ENCODE data around the gene RADX.

The RADX gene

GRCh38 chrX:106611679-106612392 is at the start of gene RADX:
Gene RADX (plus strand): TSS chrX:106611978. CDS start chrX:106612081, 103 bp downstream.
- DNase-seq (ENCODE audit: insufficient read length, low spot score) (peak; percentile 7), FAIRE-seq (no peak)
- TF ChIP-seq POLR2A (IDR thresholded peaks at IDR 0.05; ENCODE audit: low read depth, low read length) = no peak

- FAIRE-seq (no peak), DNase-seq (ENCODE audit: insufficient read length, low spot score) (no peak)
- no peak for TF ChIP-seq POLR2A (IDR thresholded peaks at IDR 0.05; ENCODE audit: low read depth, low read length)
Observed at GRCh38 chrX:106564986-106565385, 46.8 kb upstream of the RADX start.

GRCh38 chrX:106566362-106566761 is 45.4 kb upstream of the RADX start:
- DNase-seq (ENCODE audit: insufficient read length, low spot score) (no peak), FAIRE-seq (no peak)
- no peak for TF ChIP-seq POLR2A (IDR thresholded peaks at IDR 0.05; ENCODE audit: low read depth, low read length)

- no peak for TF ChIP-seq POLR2A (IDR thresholded peaks at IDR 0.05; ENCODE audit: low read depth, low read length)
- DNase-seq (ENCODE audit: insufficient read length, low spot score) = no peak
- FAIRE-seq = no peak
Observed at GRCh38 chrX:106581856-106582255, 29.9 kb upstream of the RADX start.

GRCh38 chrX:106585478-106585877 is 26.3 kb upstream of the RADX start:
- TF ChIP-seq POLR2A (IDR thresholded peaks at IDR 0.05; ENCODE audit: low read depth, low read length) = no peak
- FAIRE-seq = no peak
- DNase-seq (ENCODE audit: insufficient read length, low spot score) = no peak

GRCh38 chrX:106588801-106589200 is 23.0 kb upstream of the RADX start:
- no peak for TF ChIP-seq POLR2A (IDR thresholded peaks at IDR 0.05; ENCODE audit: low read depth, low read length)
- no peak for FAIRE-seq
- no peak for DNase-seq (ENCODE audit: insufficient read length, low spot score)

GRCh38 chrX:106599411-106599810 is 12.4 kb upstream of the RADX start:
- no peak for FAIRE-seq
- no peak for DNase-seq (ENCODE audit: insufficient read length, low spot score)
- TF ChIP-seq POLR2A (IDR thresholded peaks at IDR 0.05; ENCODE audit: low read depth, low read length) = no peak

- no peak for TF ChIP-seq POLR2A (IDR thresholded peaks at IDR 0.05; ENCODE audit: low read depth, low read length)
- FAIRE-seq = no peak
Observed at GRCh38 chrX:106606571-106606970, 5.2 kb upstream of the RADX start.

GRCh38 chrX:106608016-106608415 is 3.8 kb upstream of the RADX start:
- no peak for TF ChIP-seq POLR2A (IDR thresholded peaks at IDR 0.05; ENCODE audit: low read depth, low read length)
- DNase-seq (ENCODE audit: insufficient read length, low spot score) (no peak), FAIRE-seq (no peak)

More at GRCh38 chrX:106606571-106606970, 5.2 kb upstream of the RADX start:
- no peak for DNase-seq (ENCODE audit: insufficient read length, low spot score)

- no peak for DNase-seq (ENCODE audit: insufficient read length, low spot score)
- TF ChIP-seq POLR2A (IDR thresholded peaks at IDR 0.05; ENCODE audit: low read depth, low read length) = no peak
- no peak for FAIRE-seq
Observed at GRCh38 chrX:106611317-106611678, 480 bp upstream of the RADX start.

- no peak for FAIRE-seq
- no peak for TF ChIP-seq POLR2A (IDR thresholded peaks at IDR 0.05; ENCODE audit: low read depth, low read length)
Observed at GRCh38 chrX:106612393-106612763, 600 bp downstream of the RADX start.

GRCh38 chrX:106613277-106613676 is 1.5 kb downstream of the RADX start:
- DNase-seq (ENCODE audit: insufficient read length, low spot score) (no peak), FAIRE-seq (no peak)
- no peak for TF ChIP-seq POLR2A (IDR thresholded peaks at IDR 0.05; ENCODE audit: low read depth, low read length)

More at GRCh38 chrX:106612393-106612763, 600 bp downstream of the RADX start:
- no peak for DNase-seq (ENCODE audit: insufficient read length, low spot score)

- DNase-seq (ENCODE audit: insufficient read length, low spot score) = no peak
- no peak for TF ChIP-seq POLR2A (IDR thresholded peaks at IDR 0.05; ENCODE audit: low read depth, low read length)
- FAIRE-seq = no peak
Observed at GRCh38 chrX:106615041-106615440, 3.3 kb downstream of the RADX start.

- FAIRE-seq (no peak), DNase-seq (ENCODE audit: insufficient read length, low spot score) (no peak)
- no peak for TF ChIP-seq POLR2A (IDR thresholded peaks at IDR 0.05; ENCODE audit: low read depth, low read length)
Observed at GRCh38 chrX:106619797-106620196, 8.0 kb downstream of the RADX start.

GRCh38 chrX:106621836-106622235 is 10.1 kb downstream of the RADX start:
- no peak for FAIRE-seq
- TF ChIP-seq POLR2A (IDR thresholded peaks at IDR 0.05; ENCODE audit: low read depth, low read length) = no peak
- DNase-seq (ENCODE audit: insufficient read length, low spot score) = no peak
